Transverse colon (tissue), 3 donors: ENCODE measurements around the gene MAN1A2.

Experiments
- CTCF ChIP-seq, 5 experiments: fragments of 200-600 bp in 3 of 5; fragments of 450-650 bp in 2 of 5; sonication (generic) in 3 of 5; IDR thresholded peaks; 1 replicate in 2 of 5; 2 replicates in 3 of 5; pipeline ENCODE4 v1.5.1; 2016 to 2017; ENCODE audit warnings: antibody characterized with exemption in 5 of 5, inconsistent platforms in 3 of 5, mild to moderate bottlenecking in 2 of 5, moderate library complexity in 1 of 5
- EP300 ChIP-seq: sonication (generic); formaldehyde crosslinking; IDR thresholded peaks from one replicate; pipeline ENCODE4 v1.6.1; 2017; ENCODE audit warnings: antibody characterized with exemption, low read depth
- POLR2A ChIP-seq: fragments of 450-650 bp; IDR thresholded peaks from one replicate; pipeline ENCODE4 v1.6.1; 2016; ENCODE audit warnings: antibody characterized with exemption, mild to moderate bottlenecking, moderate library complexity

- TF ChIP-seq CTCF (IDR thresholded peaks at IDR 0.05) (no peak), EP300 (no peak), POLR2A (no peak)
Measured at GRCh38 chr1:117571496-117571895, 204.2 kb downstream of the MAN1A2 start.
